ENCODE data around the gene PPM1H.
A peak's percentile ranks its signal among the peaks of the same experiment; 100 is the strongest.
"Not testable (repeated sequence)": the region's sequence is repeated elsewhere in the genome, so short reads cannot be mapped to it uniquely, and the experiment has no call there.

Gene PPM1H

GRCh38 chr12:62903151-62903550, 31.8 kb downstream of the PPM1H start:
- Mint-ChIP-seq H3K4me1 (no peaks in the 10 kb centered on the region), H3K36me3 (no peaks in the 10 kb centered on the region), H3K27ac (no peak overlapping the region), H3K9me3 (no peaks in the 10 kb centered on the region), H3K4me3 (no peak overlapping the region)
- no peak for ATAC-seq
- DNase-seq (ENCODE audit: low spot score in 2 of 2), result no peak

GRCh38 chr12:62900686-62901272, 34.2 kb downstream of the PPM1H start:
- Mint-ChIP-seq H3K4me1 (no peaks in the 10 kb centered on the region), H3K27ac (no peak overlapping the region), H3K4me3 (no peak overlapping the region), H3K9me3 (no peaks in the 10 kb centered on the region), H3K36me3 (no peaks in the 10 kb centered on the region)
- no peak for ATAC-seq
- DNase-seq (ENCODE audit: low spot score in 2 of 2), result no peak

DNA sequence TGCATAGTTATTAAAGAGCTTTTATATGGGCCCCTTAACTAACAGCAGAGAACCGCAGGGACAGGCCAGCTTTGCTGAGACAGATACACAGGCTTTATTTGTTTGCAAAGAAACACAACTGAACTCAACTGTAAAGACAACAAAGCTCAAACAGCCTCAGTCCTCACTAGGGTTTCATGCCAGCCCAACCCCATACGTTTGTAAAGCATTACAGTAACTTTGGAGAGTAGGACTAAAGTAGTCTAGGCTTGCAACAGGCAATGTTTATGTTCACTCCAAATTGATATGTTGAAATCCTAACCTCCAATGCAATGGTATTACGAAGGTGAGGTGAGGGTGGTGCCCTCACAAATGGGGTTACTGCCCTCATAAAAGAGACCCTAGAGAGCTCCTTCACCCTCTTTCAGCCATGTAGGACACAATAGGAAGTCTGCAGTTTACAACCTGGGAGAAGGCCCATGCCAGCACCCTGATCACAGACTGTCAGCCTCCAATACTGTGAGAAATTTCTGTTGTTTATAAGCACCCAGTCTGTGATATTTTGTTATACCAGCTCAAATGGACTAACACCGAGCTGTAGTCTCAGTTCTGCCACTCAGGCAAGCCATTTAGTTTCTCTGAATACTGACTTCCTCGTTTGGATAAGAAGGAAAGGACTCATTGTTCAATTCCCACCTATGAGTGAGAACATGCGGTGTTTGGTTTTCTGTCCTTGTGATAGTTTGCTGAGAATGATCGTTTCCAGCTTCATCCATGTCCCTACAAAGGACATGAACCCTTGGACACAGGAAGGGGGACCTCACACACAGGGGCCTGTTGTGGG, 35.2 kb downstream of the PPM1H start:
- no peak for ATAC-seq
- no peak overlapping the region for H3K27ac Mint-ChIP-seq
- H3K9me3 Mint-ChIP-seq, result no peaks in the 10 kb centered on the region
- H3K4me3 Mint-ChIP-seq, result no peak overlapping the region
- H3K36me3 Mint-ChIP-seq, result no peaks in the 10 kb centered on the region
- DNase-seq (ENCODE audit: low spot score in 2 of 2), result no peak
- no peaks in the 10 kb centered on the region for H3K4me1 Mint-ChIP-seq

GRCh38 chr12:62898526-62898925, 36.4 kb downstream of the PPM1H start:
- no peak for DNase-seq (ENCODE audit: low spot score in 2 of 2)

GRCh38 chr12:62895351-62895877, 39.5 kb downstream of the PPM1H start:
- no peaks in the 10 kb centered on the region for H3K9me3 Mint-ChIP-seq
- ATAC-seq, result no peak
- H3K27ac Mint-ChIP-seq, result no peak overlapping the region
- no peak for DNase-seq (ENCODE audit: low spot score in 2 of 2)
- no peak overlapping the region for H3K4me3 Mint-ChIP-seq
- no peaks in the 10 kb centered on the region for H3K36me3 Mint-ChIP-seq
- H3K4me1 Mint-ChIP-seq, result no peaks in the 10 kb centered on the region

More at GRCh38 chr12:62898526-62898925, 36.4 kb downstream of the PPM1H start:
- no peak overlapping the region for H3K27ac Mint-ChIP-seq
- no peak for ATAC-seq
- no peaks in the 10 kb centered on the region for H3K9me3 Mint-ChIP-seq
- no peaks in the 10 kb centered on the region for H3K4me1 Mint-ChIP-seq
- no peaks in the 10 kb centered on the region for H3K36me3 Mint-ChIP-seq
- H3K4me3 Mint-ChIP-seq, result no peak overlapping the region

- DNase-seq (ENCODE audit: low spot score in 2 of 2), result no peak
- ATAC-seq, result peak; percentile 16
- Mint-ChIP-seq H3K4me3 (no peak overlapping the region), H3K27ac (no peak overlapping the region), H3K4me1 (no peaks in the 10 kb centered on the region), H3K9me3 (peaks cover 3% of the 10 kb centered on the region), H3K36me3 (no peaks in the 10 kb centered on the region)
Measured at GRCh38 chr12:62893276-62893675, 41.7 kb downstream of the PPM1H start.

- Mint-ChIP-seq H3K36me3 (no peaks in the 10 kb centered on the region), H3K4me3 (no peak overlapping the region), H3K4me1 (no peaks in the 10 kb centered on the region), H3K9me3 (peaks cover 3% of the 10 kb centered on the region), H3K27ac (no peak overlapping the region)
- ATAC-seq, result no peak
- DNase-seq (ENCODE audit: low spot score in 2 of 2), result no peak
Measured at GRCh38 chr12:62891805-62892549, 43.0 kb downstream of the PPM1H start.

- H3K36me3 Mint-ChIP-seq, result no peaks in the 10 kb centered on the region
- DNase-seq (ENCODE audit: low spot score in 2 of 2), result no peak
- no peak overlapping the region for H3K4me3 Mint-ChIP-seq
- no peak overlapping the region for H3K27ac Mint-ChIP-seq
- H3K4me1 Mint-ChIP-seq, result no peaks in the 10 kb centered on the region
- peaks cover 3% of the 10 kb centered on the region for H3K9me3 Mint-ChIP-seq
- ATAC-seq, result no peak
Measured at GRCh38 chr12:62888454-62889110, 46.4 kb downstream of the PPM1H start.

DNA sequence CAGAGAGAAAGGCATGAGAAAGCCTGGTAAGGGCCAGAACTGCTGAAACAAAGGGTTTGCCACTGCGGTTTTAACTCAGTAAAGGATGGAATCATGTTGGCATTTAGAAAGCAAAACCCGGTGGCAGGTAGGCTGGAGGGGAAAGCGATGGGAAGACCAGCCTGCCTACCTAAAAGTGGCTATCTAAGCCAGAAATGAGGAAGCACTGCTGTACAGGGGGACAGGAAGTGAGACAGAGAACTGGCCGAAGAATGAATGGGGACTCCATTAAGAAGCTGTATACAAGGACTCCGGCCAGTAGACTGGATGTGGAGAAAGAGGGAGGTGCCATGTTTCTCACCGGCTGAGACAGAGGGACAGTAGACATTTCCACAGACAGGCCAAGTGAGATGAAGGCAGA, 48.2 kb downstream of the PPM1H start:
- H3K9me3 Mint-ChIP-seq, result peaks cover 3% of the 10 kb centered on the region
- no peaks in the 10 kb centered on the region for H3K4me1 Mint-ChIP-seq
- no peak overlapping the region for H3K4me3 Mint-ChIP-seq
- ATAC-seq (no peak), DNase-seq (ENCODE audit: low spot score in 2 of 2) (no peak)
- H3K36me3 Mint-ChIP-seq, result no peaks in the 10 kb centered on the region
- H3K27ac Mint-ChIP-seq, result no peak overlapping the region

DNA sequence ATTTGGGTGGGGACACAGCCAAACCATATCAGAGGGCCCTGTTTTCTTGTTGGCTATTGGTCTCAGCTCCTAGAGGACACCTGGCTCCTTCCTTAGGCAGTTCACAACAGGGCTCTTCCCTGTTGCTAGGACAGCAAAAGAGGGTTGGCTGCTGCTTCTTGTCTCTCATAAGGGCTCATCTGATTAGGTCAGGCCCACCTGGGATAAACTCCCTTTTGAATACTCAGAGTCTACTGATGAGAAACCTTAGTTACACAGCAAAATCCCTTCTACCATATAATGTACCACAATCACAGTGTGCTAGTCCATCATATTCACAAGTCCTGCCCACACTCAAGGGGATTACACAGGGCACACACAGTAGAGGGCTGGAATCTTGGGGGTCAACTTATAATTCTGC, 49.7 kb downstream of the PPM1H start:
- H3K36me3 Mint-ChIP-seq, result no peaks in the 10 kb centered on the region
- peaks cover 3% of the 10 kb centered on the region for H3K9me3 Mint-ChIP-seq
- ATAC-seq (no peak), DNase-seq (ENCODE audit: low spot score in 2 of 2) (no peak)
- no peak overlapping the region for H3K4me3 Mint-ChIP-seq
- H3K4me1 Mint-ChIP-seq, result no peaks in the 10 kb centered on the region
- no peak overlapping the region for H3K27ac Mint-ChIP-seq

- ATAC-seq, H3K9me3 Mint-ChIP-seq: not testable (repeated sequence)
Measured at GRCh38 chr12:62884832-62885231, 50.1 kb downstream of the PPM1H start.

GRCh38 chr12:62882696-62883095, 52.3 kb downstream of the PPM1H start:
- no peaks in the 10 kb centered on the region for H3K36me3 Mint-ChIP-seq
- no peaks in the 10 kb centered on the region for H3K4me1 Mint-ChIP-seq
- H3K27ac Mint-ChIP-seq, result no peak overlapping the region
- no peaks in the 10 kb centered on the region for H3K9me3 Mint-ChIP-seq
- ATAC-seq (no peak), DNase-seq (ENCODE audit: low spot score in 2 of 2) (no peak)
- no peak overlapping the region for H3K4me3 Mint-ChIP-seq

More at GRCh38 chr12:62884832-62885231, 50.1 kb downstream of the PPM1H start:
- not testable (repeated sequence) for H3K27ac Mint-ChIP-seq; H3K4me1 Mint-ChIP-seq; H3K36me3 Mint-ChIP-seq; DNase-seq (ENCODE audit: low spot score in 2 of 2); H3K4me3 Mint-ChIP-seq

- H3K27ac Mint-ChIP-seq, result no peak overlapping the region
- ATAC-seq (no peak), DNase-seq (ENCODE audit: low spot score in 2 of 2) (no peak)
- no peaks in the 10 kb centered on the region for H3K4me1 Mint-ChIP-seq
- H3K36me3 Mint-ChIP-seq, result no peaks in the 10 kb centered on the region
- H3K4me3 Mint-ChIP-seq, result no peak overlapping the region
- H3K9me3 Mint-ChIP-seq, result no peaks in the 10 kb centered on the region
Measured at GRCh38 chr12:62882140-62882539, 52.8 kb downstream of the PPM1H start.

GRCh38 chr12:62879691-62880090, 55.3 kb downstream of the PPM1H start:
- Mint-ChIP-seq H3K4me3 (no peak overlapping the region), H3K36me3 (no peaks in the 10 kb centered on the region), H3K4me1 (no peaks in the 10 kb centered on the region), H3K9me3 (no peaks in the 10 kb centered on the region), H3K27ac (no peak overlapping the region)
- DNase-seq (ENCODE audit: low spot score in 2 of 2) (no peak), ATAC-seq (no peak)

DNA sequence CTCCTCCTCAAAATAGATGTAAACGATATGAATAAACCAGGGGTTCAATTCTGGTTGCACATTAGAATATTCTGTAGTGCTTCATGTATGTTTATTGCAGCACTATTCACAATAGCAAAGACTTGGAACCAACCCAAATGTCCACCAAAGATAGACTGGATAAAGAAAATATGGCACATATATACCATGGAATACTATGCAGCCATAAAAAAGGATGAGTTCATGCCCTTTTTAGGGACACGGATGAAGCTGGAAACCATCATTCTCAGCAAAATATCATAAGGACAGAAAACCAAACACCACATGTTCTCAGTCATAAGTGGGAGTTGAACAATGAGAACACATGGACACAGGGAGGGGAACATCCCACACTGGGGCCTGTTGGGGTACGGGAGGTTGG, 55.7 kb downstream of the PPM1H start:
- not testable (repeated sequence) for H3K4me1 Mint-ChIP-seq; H3K36me3 Mint-ChIP-seq; H3K9me3 Mint-ChIP-seq; H3K27ac Mint-ChIP-seq; ATAC-seq; DNase-seq (ENCODE audit: low spot score in 2 of 2); H3K4me3 Mint-ChIP-seq

Data from stimulated activated effector memory CD8-positive, alpha-beta T cell treated with anti-CD3 and anti-CD28 coated beads, Interleukin-12 subunit alpha, Interleukin-12 subunit beta, amount 100 ng/mL, for 72 hours (primary cell).